ENCODE data around the gene GLG1.

GLG1 gene

DNA sequence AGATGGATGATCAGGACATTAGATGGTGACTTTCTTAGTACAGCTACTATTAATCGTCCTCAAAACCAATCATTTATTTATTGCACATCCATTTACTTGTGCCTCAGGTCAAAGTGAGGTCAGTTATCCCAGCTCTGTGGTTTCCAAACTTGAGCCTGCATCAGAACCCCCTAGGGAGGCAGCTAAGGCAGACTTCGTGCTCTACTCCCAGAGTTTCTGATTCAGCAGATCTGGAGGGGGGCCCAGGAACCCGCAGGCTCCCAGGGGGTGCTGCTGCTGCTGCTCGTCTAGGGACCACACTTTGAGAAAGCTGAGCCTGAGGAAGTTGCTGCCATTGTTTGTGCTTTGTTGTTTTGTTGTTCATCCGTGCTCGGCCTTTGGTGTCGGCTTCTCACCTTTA is 141.6 kb downstream of the GLG1 start:
- TF ChIP-seq, protein P1, sequence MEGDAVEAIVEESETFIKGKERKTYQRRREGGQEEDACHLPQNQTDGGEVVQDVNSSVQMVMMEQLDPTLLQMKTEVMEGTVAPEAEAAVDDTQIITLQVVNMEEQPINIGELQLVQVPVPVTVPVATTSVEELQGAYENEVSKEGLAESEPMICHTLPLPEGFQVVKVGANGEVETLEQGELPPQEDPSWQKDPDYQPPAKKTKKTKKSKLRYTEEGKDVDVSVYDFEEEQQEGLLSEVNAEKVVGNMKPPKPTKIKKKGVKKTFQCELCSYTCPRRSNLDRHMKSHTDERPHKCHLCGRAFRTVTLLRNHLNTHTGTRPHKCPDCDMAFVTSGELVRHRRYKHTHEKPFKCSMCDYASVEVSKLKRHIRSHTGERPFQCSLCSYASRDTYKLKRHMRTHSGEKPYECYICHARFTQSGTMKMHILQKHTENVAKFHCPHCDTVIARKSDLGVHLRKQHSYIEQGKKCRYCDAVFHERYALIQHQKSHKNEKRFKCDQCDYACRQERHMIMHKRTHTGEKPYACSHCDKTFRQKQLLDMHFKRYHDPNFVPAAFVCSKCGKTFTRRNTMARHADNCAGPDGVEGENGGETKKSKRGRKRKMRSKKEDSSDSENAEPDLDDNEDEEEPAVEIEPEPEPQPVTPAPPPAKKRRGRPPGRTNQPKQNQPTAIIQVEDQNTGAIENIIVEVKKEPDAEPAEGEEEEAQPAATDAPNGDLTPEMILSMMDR (IDR thresholded peaks at IDR 0.05; ENCODE audit: control insufficient read depth, extremely low read depth, insufficient read depth): no peak
- H3K4me3 ChIP-seq (ENCODE audit: low read depth, low read length): no peak overlapping the region
- DNase-seq (ENCODE audit: low read depth): no peak

DNA sequence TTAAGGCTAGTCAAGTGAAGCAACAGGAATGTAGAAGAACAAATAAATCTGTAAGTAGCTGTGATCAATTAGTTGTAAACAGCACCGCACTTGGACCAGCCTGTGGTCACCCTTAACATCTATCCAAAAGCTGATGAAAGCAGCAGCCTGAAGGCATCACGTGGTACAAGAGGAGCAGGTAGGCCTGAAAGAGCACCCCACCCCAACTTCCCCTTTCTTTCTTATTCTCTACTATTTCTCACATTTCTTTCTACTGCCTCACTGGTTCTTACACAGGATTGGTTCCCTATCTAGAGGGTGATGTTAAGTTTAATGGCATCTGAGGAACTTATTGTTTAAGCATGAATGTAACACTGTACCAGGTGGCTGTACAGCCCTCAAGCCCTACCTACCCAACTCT is 143.0 kb downstream of the GLG1 start:
- TF ChIP-seq, protein P1 (IDR thresholded peaks at IDR 0.05; ENCODE audit: control insufficient read depth, extremely low read depth, insufficient read depth): no peak
- no peak for DNase-seq (ENCODE audit: low read depth)
- no peak overlapping the region for H3K4me3 ChIP-seq (ENCODE audit: low read depth, low read length)

DNA sequence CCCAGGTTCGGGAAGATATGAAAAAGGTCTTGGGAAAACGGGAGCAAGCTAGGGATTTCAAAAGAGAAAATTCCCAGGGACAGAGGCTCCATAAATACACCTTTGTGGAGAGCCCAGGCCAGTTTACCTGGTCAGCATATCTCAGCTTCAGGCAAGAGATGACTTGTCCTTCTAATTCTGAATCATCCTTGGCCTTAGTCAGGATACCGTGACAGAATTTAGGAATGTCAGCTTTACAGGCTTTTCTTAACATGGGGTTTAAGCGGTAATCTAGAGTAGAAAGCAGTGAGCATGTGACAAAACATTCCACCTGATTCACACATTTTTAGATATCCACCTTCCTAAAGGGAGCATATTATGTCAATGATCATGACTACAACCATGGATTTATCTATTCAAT is 144.6 kb downstream of the GLG1 start:
- no peak overlapping the region for H3K4me3 ChIP-seq (ENCODE audit: low read depth, low read length)
- TF ChIP-seq, protein P1 (IDR thresholded peaks at IDR 0.05; ENCODE audit: control insufficient read depth, extremely low read depth, insufficient read depth): no peak
- DNase-seq (ENCODE audit: low read depth): no peak

DNA sequence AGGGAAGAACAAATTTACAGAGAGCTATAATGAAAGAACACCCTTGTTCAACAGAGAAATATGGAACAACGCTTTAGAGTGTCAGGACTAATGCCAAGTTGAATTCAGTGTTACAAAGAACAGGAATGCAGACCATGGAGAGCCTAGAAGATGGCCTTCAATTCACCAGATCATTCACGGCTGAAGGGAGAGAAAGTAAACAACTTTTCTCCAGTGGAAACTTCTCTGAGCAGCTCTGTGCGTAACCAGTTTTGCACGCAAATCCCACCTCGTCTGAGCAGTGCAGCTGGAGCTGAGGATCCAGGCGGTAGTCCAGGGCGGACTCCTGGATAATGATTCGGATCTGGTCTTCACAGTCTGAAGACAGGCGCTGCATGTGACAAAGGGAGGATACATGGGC is 145.1 kb downstream of the GLG1 start:
- TF ChIP-seq, protein P1 (IDR thresholded peaks at IDR 0.05; ENCODE audit: control insufficient read depth, extremely low read depth, insufficient read depth): no peak
- DNase-seq (ENCODE audit: low read depth): no peak
- no peak overlapping the region for H3K4me3 ChIP-seq (ENCODE audit: low read depth, low read length)

DNA sequence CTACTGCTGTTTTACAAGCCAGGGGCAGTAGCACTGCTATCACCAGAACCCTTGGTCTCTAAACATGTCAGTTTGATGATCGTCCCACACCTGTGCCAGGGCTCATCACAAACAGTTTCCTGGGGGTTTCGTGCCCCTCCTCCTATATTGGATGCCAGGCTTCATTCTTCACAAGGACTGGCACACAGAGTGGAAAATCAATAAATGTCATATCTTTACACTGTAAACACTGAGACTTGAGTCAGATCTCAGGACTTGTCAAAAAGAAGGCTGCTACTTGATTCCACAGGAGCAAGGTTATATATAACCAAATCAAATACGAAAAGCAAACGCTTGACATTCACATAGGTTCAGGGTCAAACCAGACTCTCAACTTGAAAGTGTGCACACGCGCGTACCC is 146.4 kb downstream of the GLG1 start:
- TF ChIP-seq, protein P1 (IDR thresholded peaks at IDR 0.05; ENCODE audit: control insufficient read depth, extremely low read depth, insufficient read depth): no peak
- DNase-seq (ENCODE audit: low read depth): no peak
- no peak overlapping the region for H3K4me3 ChIP-seq (ENCODE audit: low read depth, low read length)

DNA sequence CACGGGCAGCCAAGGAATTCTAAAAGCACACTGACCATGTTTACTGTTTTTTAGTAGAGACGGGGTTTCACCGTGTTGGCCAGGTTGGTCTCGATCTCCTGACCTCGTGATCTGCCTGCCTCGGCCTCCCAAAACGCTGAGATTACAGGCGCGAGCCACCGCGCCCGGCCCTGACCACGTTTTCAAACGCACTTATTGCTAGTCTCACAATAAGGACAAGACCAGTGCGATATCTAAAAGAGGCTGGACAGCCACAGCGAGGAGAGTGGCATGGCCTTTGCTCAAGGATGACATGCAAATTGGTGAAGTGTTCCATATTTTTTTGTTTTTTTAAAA is 150.7 kb downstream of the GLG1 start:
- no peak overlapping the region for H3K4me3 ChIP-seq (ENCODE audit: low read depth, low read length)
- TF ChIP-seq, protein P1 (IDR thresholded peaks at IDR 0.05; ENCODE audit: control insufficient read depth, extremely low read depth, insufficient read depth): no peak
- no peak for DNase-seq (ENCODE audit: low read depth)

DNA sequence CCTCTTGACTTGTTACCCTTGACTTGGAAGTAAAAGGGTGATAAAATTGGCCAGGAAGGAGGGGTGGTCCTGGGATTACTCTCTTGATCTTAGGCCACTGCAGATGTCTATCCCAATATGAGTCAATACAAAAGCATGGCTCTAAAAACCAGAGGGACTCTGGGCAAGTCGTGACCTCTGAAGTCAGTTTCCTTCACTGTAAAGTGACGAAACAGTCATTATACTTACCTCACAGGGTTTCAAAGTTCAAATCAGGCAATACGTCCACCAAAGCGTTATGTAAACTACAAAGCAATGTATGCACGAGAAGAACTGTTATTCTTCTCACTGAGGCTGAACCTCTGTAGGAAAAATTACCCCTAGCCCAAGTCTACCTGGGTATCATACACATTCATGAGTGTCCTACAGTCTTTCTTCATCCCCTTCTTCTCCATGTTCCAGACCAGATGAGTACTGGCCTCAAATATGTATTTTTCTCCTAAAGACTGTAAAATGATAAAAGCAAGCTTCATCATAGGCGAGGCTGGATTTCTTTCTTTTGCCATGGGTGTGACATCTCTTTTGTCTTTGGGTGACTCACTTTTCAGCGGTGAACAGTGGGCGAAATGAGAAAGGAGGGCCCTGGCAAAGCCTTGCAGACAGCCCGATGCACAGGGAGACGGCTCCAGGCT is 151.2 kb downstream of the GLG1 start:
- TF ChIP-seq, protein P1 (IDR thresholded peaks at IDR 0.05; ENCODE audit: control insufficient read depth, extremely low read depth, insufficient read depth): no peak
- DNase-seq (ENCODE audit: low read depth): no peak
- H3K4me3 ChIP-seq (ENCODE audit: low read depth, low read length): no peak overlapping the region

Measured in LNCaP clone FGC (cell line).